GM21526 (cell line): ENCODE measurements around the gene POLR3K.
"Not testable (repeated sequence)": the region's sequence is repeated elsewhere in the genome, so short reads cannot be mapped to it uniquely, and the experiment has no call there.

ENCODE experiments used
- ATAC-seq: cut with Tn5 transposase; IDR thresholded peaks from one replicate; pipeline ENCODE4 v1.9.1; 2021; ENCODE audit warnings: moderate library complexity; ENCODE audit not compliant: unreplicated experiment, low FRiP score

Gene POLR3K

GRCh38 chr16:47234-47633 lies 6.2 kb downstream of the POLR3K start:
- no peak for ATAC-seq

- ATAC-seq: not testable (repeated sequence)
Observed at GRCh38 chr16:46510-46909, 6.9 kb downstream of the POLR3K start.

GRCh38 chr16:45454-45853 lies 8.0 kb downstream of the POLR3K start:
- no peak for ATAC-seq

- ATAC-seq: no peak
Observed at GRCh38 chr16:44655-45054, 8.8 kb downstream of the POLR3K start.

- no peak for ATAC-seq
Observed at GRCh38 chr16:43294-43693, 10.1 kb downstream of the POLR3K start.

- ATAC-seq: no peak
Observed at GRCh38 chr16:42691-43090, 10.7 kb downstream of the POLR3K start.

GRCh38 chr16:42069-42457 lies 11.3 kb downstream of the POLR3K start:
- ATAC-seq: no peak

- no peak for ATAC-seq
Observed at GRCh38 chr16:41439-42068, 11.9 kb downstream of the POLR3K start.

- peak; percentile 57 for ATAC-seq
Observed at GRCh38 chr16:38941-39892, 14.2 kb downstream of the POLR3K start.

GRCh38 chr16:38206-38605 lies 15.2 kb downstream of the POLR3K start:
- not testable (repeated sequence) for ATAC-seq

GRCh38 chr16:37511-37910 lies 15.9 kb downstream of the POLR3K start:
- ATAC-seq: no peak

- no peak for ATAC-seq
Observed at GRCh38 chr16:36336-36984, 16.9 kb downstream of the POLR3K start.

- ATAC-seq: no peak
Observed at GRCh38 chr16:35678-36305, 17.6 kb downstream of the POLR3K start.

GRCh38 chr16:35011-35677 lies 18.3 kb downstream of the POLR3K start:
- ATAC-seq: no peak

GRCh38 chr16:34648-34987 lies 18.8 kb downstream of the POLR3K start:
- ATAC-seq: no peak

- no peak for ATAC-seq
Observed at GRCh38 chr16:33877-34647, 19.3 kb downstream of the POLR3K start.

- ATAC-seq: not testable (repeated sequence)
Observed at GRCh38 chr16:33154-33876, 20.1 kb downstream of the POLR3K start.

- not testable (repeated sequence) for ATAC-seq
Observed at GRCh38 chr16:30627-31026, 22.8 kb downstream of the POLR3K start.

GRCh38 chr16:25926-26348 lies 27.5 kb downstream of the POLR3K start:
- ATAC-seq: not testable (repeated sequence)
